GM23338 (cell line): ENCODE measurements around the gene GSN. TPM values are rescaled to one million over a fixed set of nuclear protein-coding genes. Genes with fewer than 3 reads are reported as not detected.

Experiments used
- ATAC-seq: fragments of 200-7000 bp; cut with Tn5 transposase; 3 replicates; pipeline ENCODE4 v1.9.1; 2020
- DNase-seq: peaks from one replicate; pipeline ENCODE4 v3.0.0-alpha.2; 2015; ENCODE audit warnings: low spot score
- H2AFZ ChIP-seq: fragments of 200-600 bp; sonication (generic); 2 replicates; pipeline ENCODE4 v1.8.0; 2016; ENCODE audit warnings: antibody characterized with exemption, mild to moderate bottlenecking, moderate library complexity
- H3F3A ChIP-seq: fragments of 200-600 bp; sonication (generic); replicated peaks from 2 replicates; pipeline ENCODE4 v1.8.0; 2017; ENCODE audit warnings: antibody characterized with exemption, mixed run types, low read depth
- H3K27ac ChIP-seq: fragments of 200-600 bp; sonication (generic); 2 replicates; pipeline ENCODE4 v1.6.1; 2016; ENCODE audit warnings: low read depth
- H3K27me3 ChIP-seq: fragments of 200-600 bp; sonication (generic); 2 replicates; pipeline ENCODE4 v1.8.0; 2016; ENCODE audit warnings: mild to moderate bottlenecking, mixed run types, moderate library complexity; ENCODE audit not compliant: insufficient read depth
- H3K36me3 ChIP-seq: fragments of 200-600 bp; sonication (generic); 2 replicates; pipeline ENCODE4 v1.8.0; 2016; ENCODE audit warnings: mild to moderate bottlenecking; ENCODE audit not compliant: insufficient read depth
- H3K4me1 ChIP-seq: fragments of 200-600 bp; sonication (generic); 2 replicates; pipeline ENCODE4 v1.8.0; 2016; ENCODE audit warnings: mild to moderate bottlenecking, moderate library complexity; ENCODE audit not compliant: insufficient read depth
- H3K4me2 ChIP-seq: fragments of 200-600 bp; sonication (generic); 2 replicates; pipeline ENCODE4 v1.7.1; 2017; ENCODE audit warnings: mixed run types
- H3K4me3 ChIP-seq: fragments of 200-600 bp; sonication (generic); 2 replicates; pipeline ENCODE4 v1.6.1; 2016; ENCODE audit warnings: mixed run types
- H3K79me2 ChIP-seq: fragments of 200-600 bp; sonication (generic); replicated peaks from 2 replicates; pipeline ENCODE4 v1.8.0; 2017; ENCODE audit warnings: mild to moderate bottlenecking; ENCODE audit not compliant: insufficient read depth
- H3K9me2 ChIP-seq: fragments of 200-600 bp; sonication (generic); 2 replicates; pipeline ENCODE4 v1.8.0; 2017; ENCODE audit not compliant: insufficient read depth
- H4K20me1 ChIP-seq: fragments of 200-600 bp; sonication (generic); replicated peaks from 2 replicates; pipeline ENCODE4 v1.8.0; 2017; ENCODE audit warnings: mild to moderate bottlenecking; ENCODE audit not compliant: insufficient read depth
- H3K27ac Mint-ChIP-seq: 2 replicates; pipeline ENCODE4 v1.8.0; 2020; ENCODE audit warnings: inconsistent platforms, mild to moderate bottlenecking, moderate library complexity, mixed read lengths
- H3K27me3 Mint-ChIP-seq: 3 replicates; pipeline ENCODE4 v1.8.0; 2022; ENCODE audit warnings: low read depth, mild to moderate bottlenecking, moderate library complexity, mixed read lengths, inconsistent platforms; ENCODE audit not compliant: insufficient read depth, poor library complexity
- H3K36me3 Mint-ChIP-seq: 3 replicates; pipeline ENCODE4 v1.8.0; 2021; ENCODE audit warnings: low read depth, mild to moderate bottlenecking, inconsistent platforms, moderate library complexity, mixed read lengths
- H3K4me1 Mint-ChIP-seq: 3 replicates; pipeline ENCODE4 v1.8.0; 2020; ENCODE audit warnings: mild to moderate bottlenecking, inconsistent platforms, mixed read lengths
- H3K4me3 Mint-ChIP-seq: 3 replicates; pipeline ENCODE4 v1.8.0; 2021; ENCODE audit warnings: moderate library complexity, mild to moderate bottlenecking, inconsistent platforms, mixed read lengths
- H3K9me3 Mint-ChIP-seq: 3 replicates; pipeline ENCODE4 v1.8.0; 2020; ENCODE audit warnings: moderate library complexity, mild to moderate bottlenecking, inconsistent platforms, mixed read lengths
- CTCF ChIP-seq, 2 experiments: fragments of 200-600 bp in 1 of 2; sonication (generic) in 1 of 2; conservative IDR thresholded peaks; 2 replicates each; pipeline versions ENCODE4 v1.5.1 to v1.6.1; 2016 to 2017; ENCODE audit warnings: antibody characterized with exemption in 2 of 2, low read depth in 2 of 2, mild to moderate bottlenecking in 2 of 2, moderate library complexity in 1 of 2
- EZH2phosphoT487 ChIP-seq: fragments of 200-600 bp; sonication (generic); IDR thresholded peaks from one replicate; pipeline ENCODE4 v1.8.1; 2018; ENCODE audit warnings: antibody characterized with exemption; ENCODE audit not compliant: unreplicated experiment
- NANOG ChIP-seq: IDR thresholded peaks from 2 replicates; pipeline ENCODE4 v1.6.1; 2016; ENCODE audit warnings: antibody characterized with exemption, borderline replicate concordance
- POLR2AphosphoS5 ChIP-seq: IDR thresholded peaks from 2 replicates; pipeline ENCODE4 v1.6.1; 2016; ENCODE audit warnings: antibody characterized with exemption, low read depth
- REST ChIP-seq: IDR thresholded peaks from one replicate; pipeline ENCODE4 v1.6.1; 2018; ENCODE audit warnings: antibody characterized with exemption; ENCODE audit not compliant: unreplicated experiment
- STAT1 ChIP-seq: IDR thresholded peaks from one replicate; pipeline ENCODE4 v1.6.1; 2016; ENCODE audit warnings: antibody characterized with exemption; ENCODE audit not compliant: unreplicated experiment
- ZNF114 ChIP-seq: fragments of 250-450 bp; sonication (Bioruptor Pico); IDR thresholded peaks from 2 replicates; pipeline ENCODE4 v1.5.0; 2020; ENCODE audit warnings: mild to moderate bottlenecking, moderate library complexity
- ZNF331 ChIP-seq: fragments of 250-450 bp; sonication (Bioruptor Pico); IDR thresholded peaks from 2 replicates; pipeline ENCODE4 v1.5.0; 2020; ENCODE audit warnings: low read depth, mild to moderate bottlenecking, moderate library complexity
- ZNF462 ChIP-seq: fragments of 250-450 bp; sonication (Bioruptor Pico); IDR thresholded peaks from 2 replicates; pipeline ENCODE4 v1.5.0; 2020; ENCODE audit warnings: mild to moderate bottlenecking, moderate library complexity
- polyA plus RNA-seq: library from polyadenylated mRNA; unstranded; fragments of >200 nt; fragmentation: Nextera tagmentation; extraction: Ambion mirVana; gene quantifications from 2 replicates; pipeline ENCODE4 v1.2.1, GENCODE V29; 2016
- total RNA-seq: library from RNA; depleted of rRNA; stranded (reverse); fragments of >200 nt; shearing (Covaris generic); gene quantifications from 2 replicates; pipeline ENCODE4 v1.2.3, GENCODE V29; 2014

The GSN gene
- total and polyA plus RNA-seq, 2 experiments from 2014 or later: 30.2 to 85.7 TPM

- TF ChIP-seq REST (no peak), NANOG (no peak), EZH2phosphoT487 (no peak)
Measured at GRCh38 chr9:121312169-121312568, 44.2 kb downstream of the GSN start (continued).

GRCh38 chr9:121313458-121314152 is 45.6 kb downstream of the GSN start:
- Histone ChIP-seq H3K4me2 (no peak overlapping the region), H4K20me1 (no peaks in the 10 kb centered on the region), H3K4me3 (no peak overlapping the region), H2AFZ (no peak overlapping the region), H3F3A (no peaks in the 10 kb centered on the region), H3K27ac (no peak overlapping the region), H3K9me2 (no peaks in the 10 kb centered on the region), H3K27me3 (no peaks in the 10 kb centered on the region), H3K79me2 (no peaks in the 10 kb centered on the region), H3K36me3 (peaks cover 3% of the 10 kb centered on the region; the same call in 1 of the 2 replicates), H3K4me1 (no peaks in the 10 kb centered on the region)
- H3K9me3 Mint-ChIP-seq: no peaks in the 10 kb centered on the region
- no peaks in the 10 kb centered on the region for H3K4me1 Mint-ChIP-seq
- peaks cover 29% of the 10 kb centered on the region; the same call in 2 of the 3 replicates for H3K36me3 Mint-ChIP-seq
- DNase-seq (no peak), ATAC-seq (no peak)
- no peak overlapping the region for H3K4me3 Mint-ChIP-seq
- peaks cover 2% of the 10 kb centered on the region for H3K27me3 Mint-ChIP-seq
- no peak overlapping the region for H3K27ac Mint-ChIP-seq
- no peak for TF ChIP-seq ZNF114 (CRISPR knock-in tag)
- TF ChIP-seq ZNF331: no peak
- TF ChIP-seq NANOG: no peak
- TF ChIP-seq STAT1: no peak
- TF ChIP-seq REST: no peak
- no peak for TF ChIP-seq POLR2AphosphoS5
- TF ChIP-seq ZNF462 (CRISPR knock-in tag): no peak
- TF ChIP-seq CTCF (conservative IDR thresholded peaks at IDR 0.05; ENCODE audit: low read depth in 2 of 2): no peak
